Right ventricle myocardium superior (tissue), 1 donor: ENCODE results near the gene FAM181A. TPM values are rescaled to one million over a fixed set of nuclear protein-coding genes. Genes with fewer than 3 reads are reported as not detected.

ENCODE experiments used
- ATAC-seq: fragments of 200-7000 bp; cut with Tn5 transposase; one replicate; pipeline ENCODE4 v1.9.1; 2020; ENCODE audit warnings: mild to moderate bottlenecking; ENCODE audit not compliant: poor library complexity
- DNase-seq: peaks from one replicate; pipeline ENCODE4 v3.0.0-alpha.2; 2020
- intact Hi-C: fragments of 100-400 bp; cut with DNase I; formaldehyde crosslinking; loops from one replicate; pipeline ENCODE4 v1.11.2; 2022
- total RNA-seq: library from RNA; stranded (reverse); fragmentation: NEBNext Ultra II Directional; extraction: Animal tissue kit (Norgen Biotek cat#: 25700); gene quantifications from one replicate; pipeline ENCODE4 v1.2.1, GENCODE V29; 2021
- donor health status: DM: no; HTN: yes; CAD: no; lungs with severe emphysema.

Gene FAM181A
- total RNA-seq, 1 donor from 2014 or later: not detected

DNA sequence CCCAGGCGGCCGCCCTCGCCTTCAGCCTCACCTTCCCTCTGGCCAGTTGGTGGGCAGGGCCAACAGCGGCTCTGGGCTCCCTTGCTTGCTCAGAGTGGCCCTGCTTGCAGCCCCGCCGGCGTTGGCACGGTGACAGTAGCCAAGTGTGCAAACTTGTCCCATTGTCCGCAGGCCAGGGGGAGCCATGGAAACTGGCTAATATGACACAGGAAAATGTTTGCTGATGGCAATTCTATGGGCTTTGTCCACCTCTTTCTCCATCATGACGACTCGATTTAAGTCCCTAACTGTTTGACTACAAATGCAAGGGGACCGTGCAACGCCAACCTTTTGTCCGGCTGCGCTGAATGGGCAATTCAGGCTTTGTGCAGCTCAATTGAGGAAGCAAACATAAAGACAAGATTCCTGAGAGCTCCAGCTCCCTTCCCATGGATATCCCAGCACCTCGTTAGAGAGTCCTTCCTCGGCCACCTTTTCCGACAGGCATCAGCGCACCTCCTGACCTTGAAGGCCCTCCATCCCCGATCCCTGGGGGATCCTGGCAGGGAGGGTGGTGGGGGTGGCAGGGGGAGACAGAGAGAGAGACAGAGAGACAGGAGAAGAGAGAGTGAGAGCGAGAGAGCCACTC, 785 bp upstream of the FAM181A start:
- intact Hi-C loops: no loop called here
- DNase-seq (no peak), ATAC-seq (no peak)

DNA sequence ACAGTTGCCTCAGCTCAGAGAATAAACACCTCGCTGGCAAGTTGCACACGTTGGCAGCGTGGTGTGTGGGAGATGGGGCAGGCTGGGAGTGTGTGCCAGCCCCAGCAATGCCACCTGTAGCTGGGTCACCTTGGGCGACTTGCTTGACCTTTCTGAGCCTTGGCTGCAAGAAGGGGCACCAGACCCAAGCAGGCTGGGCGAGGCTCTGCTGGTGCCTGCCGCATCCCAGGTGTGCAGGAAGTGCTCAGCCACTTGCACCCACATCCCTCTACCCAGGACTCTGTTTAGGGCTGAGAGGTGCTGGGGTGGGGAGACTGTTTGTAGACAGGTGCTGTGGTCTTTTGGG, 629 bp downstream of the FAM181A start:
- no peak for DNase-seq
- intact Hi-C loops: no loop called here
- ATAC-seq: no peak

GRCh38 chr14:93928184-93929047, 1.3 kb downstream of the FAM181A start:
- ATAC-seq (peak; percentile 11), DNase-seq (no peak)
- intact Hi-C loops: no loop called here

DNA sequence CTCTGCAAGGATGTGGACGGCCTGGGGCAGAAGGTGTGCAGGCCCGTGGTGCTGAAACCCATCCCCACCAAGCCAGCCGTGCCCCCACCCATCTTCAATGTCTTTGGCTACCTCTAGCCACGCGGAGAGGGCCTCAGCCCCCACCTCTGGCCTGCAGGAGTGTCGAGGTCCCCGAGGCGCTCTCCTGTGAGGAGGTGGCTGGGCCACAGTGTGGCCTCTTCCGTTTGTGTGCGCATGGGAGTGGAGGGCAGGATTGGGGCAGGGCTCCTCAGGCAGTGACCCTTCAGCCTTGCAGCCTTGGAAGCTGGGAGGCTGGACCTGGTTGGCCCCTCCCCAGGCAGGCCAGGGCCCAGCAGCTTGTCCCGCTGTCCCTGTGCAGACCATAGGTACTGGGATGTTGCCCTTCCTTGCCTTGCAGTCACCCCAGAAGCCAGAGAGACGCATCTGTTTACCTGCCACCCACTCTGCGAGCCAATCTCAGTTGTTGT, 1.9 kb downstream of the FAM181A start:
- no peak for DNase-seq
- peak; percentile 3 for ATAC-seq
- intact Hi-C loops: no loop called here

- DNase-seq: no peak
- no peak for ATAC-seq
- intact Hi-C loops: no loop called here
Measured at GRCh38 chr14:93929657-93930056, 2.5 kb downstream of the FAM181A start.

- DNase-seq (no peak), ATAC-seq (no peak)
- intact Hi-C loops: no loop called here
Measured at GRCh38 chr14:93930296-93930988, 3.3 kb downstream of the FAM181A start.

- intact Hi-C loops: no loop called here
- ATAC-seq (no peak), DNase-seq (no peak)
Measured at GRCh38 chr14:93930989-93931307, 3.8 kb downstream of the FAM181A start.

DNA sequence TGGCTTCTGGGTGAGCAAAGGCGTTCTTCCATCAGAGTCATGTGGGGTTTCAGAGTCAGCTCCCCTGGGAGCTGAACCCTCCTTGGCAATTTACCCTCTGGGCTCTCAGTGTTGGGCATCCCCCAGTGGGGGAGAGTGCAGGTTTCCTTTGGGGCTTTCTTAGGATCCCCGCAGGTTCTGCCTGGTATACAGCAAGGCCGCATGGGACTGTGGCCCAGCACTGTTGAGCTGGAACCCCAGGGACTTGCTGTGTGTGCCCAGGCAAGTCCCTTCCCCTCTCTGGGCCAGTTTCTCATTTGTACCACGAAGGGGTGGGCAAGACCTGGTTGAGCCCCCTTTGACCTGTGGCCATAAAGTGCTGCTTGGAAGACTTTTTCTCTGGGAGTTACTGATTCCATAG, 5.5 kb downstream of the FAM181A start:
- intact Hi-C loops: no loop called here
- DNase-seq: no peak
- ATAC-seq: no peak

DNA sequence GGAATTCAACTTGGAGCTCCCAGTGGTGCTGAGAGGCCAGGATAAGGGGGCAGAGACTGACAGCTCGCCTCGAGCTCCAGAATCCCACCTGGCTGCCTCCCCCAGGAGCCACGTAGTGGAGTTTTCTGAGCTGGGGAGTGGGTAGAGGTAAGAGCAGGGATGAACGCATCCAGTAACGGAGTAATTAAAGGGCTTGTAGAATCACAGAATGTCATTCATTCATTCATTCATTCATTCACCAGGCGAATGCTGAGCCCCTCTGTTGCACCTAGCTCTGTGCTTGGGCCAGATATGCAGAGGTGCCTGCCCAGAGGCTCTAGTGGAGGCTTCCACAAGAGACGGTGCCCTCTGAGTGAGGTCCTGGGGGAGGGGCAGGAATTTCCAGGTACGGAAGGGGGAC, 8.1 kb downstream of the FAM181A start:
- intact Hi-C loops: no loop called here
- DNase-seq: no peak
- no peak for ATAC-seq

DNA sequence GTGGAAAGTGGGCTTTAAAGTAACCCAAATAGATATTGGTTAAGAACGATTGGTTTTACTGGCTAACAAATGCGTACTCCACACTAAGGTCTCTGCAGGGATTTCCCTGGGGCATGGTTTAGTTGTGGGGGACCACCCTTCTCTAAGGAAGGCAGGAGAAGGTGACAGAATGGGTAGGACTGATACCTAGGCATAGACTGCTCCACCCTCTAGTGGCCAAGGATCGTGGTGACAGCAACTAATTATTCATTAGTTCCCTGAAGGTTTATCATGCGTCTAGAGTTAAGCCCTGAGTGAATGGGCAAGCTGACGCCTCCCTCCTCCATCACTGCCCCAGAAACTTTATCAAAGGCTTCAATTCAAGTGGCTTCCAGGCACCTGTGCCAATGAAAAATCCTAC, 9.1 kb downstream of the FAM181A start:
- ATAC-seq (no peak), DNase-seq (no peak)
- intact Hi-C loops: no loop called here

DNA sequence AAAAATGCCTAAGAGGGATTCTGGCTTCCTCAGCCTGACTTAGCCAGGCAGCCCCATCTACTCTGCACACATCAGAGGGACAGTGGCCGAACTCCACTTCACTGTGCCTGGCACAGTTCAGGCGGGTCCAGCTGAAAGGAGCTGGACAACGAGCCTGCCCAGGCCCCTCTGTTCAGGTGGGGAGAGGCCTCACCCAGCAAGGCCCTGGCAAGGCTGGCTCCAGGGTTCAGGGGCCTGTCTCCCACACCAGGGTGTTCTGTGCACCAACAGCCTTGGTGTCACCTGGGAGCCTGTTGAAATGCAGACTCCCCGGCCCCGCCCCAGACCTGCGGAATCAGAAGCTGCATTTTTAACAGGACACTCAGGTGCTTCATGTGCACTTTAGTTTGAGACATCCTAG, 9.8 kb downstream of the FAM181A start:
- intact Hi-C loops: no loop called here
- ATAC-seq (no peak), DNase-seq (no peak)

DNA sequence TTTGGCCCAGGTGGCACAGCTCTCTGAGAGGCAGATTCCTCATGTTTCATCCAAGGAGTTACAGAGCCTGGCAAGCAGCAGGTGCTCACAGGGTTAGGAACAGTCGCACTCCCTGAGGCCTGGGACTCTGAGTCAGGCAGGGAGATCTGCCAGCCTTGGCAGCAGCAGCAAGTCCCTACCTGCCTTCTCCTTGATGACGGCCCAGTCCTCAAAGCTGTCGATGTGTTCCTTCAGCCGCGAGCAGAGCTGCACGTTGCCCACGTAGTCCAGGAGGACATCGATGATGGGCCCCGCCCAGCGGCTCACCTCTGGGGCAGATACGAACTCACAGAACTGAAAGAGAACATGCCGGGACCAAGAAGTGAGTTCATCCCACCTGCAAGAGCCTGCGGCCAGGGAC, 10.4 kb downstream of the FAM181A start:
- intact Hi-C loops: no loop called here
- no peak for ATAC-seq
- no peak for DNase-seq

DNA sequence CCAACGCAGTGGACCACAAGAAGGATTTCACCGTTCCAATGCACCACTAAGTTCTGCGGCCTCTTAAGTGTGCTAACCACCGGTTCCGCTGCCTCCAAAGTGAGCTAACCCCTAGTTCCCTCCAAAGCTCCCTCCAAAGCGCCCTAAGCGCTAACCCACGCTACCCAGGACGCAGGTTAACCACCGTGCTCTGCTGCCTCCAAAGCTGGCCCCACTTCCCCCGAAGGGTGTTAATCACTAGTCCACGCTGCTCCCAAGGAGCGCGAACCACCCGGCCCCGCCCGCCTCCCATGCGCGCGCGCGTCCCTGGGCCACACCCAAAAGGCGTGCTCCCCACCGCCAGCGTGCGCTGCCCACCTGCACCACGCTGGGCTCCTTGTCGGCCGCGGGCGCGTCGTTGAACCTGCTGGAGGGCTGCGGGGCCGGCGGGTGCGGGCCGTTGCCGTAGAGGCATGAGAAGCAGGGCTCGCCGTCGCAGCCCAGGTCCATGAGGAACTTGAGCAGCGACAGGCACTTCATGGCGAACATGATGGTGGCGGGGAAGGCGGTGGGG, 11.7 kb downstream of the FAM181A start:
- peak; percentile 1 for ATAC-seq
- intact Hi-C loops: no loop called here
- no peak for DNase-seq

- peak; percentile 86 for DNase-seq
- intact Hi-C loops: loop anchor here (2.0 kb wide), 1 partner anchor 61 kb away; no protein-coding TSS in a partner anchor
- peak; percentile 66 for ATAC-seq
Measured at GRCh38 chr14:93939304-93940229, 12.4 kb downstream of the FAM181A start.

GRCh38 chr14:93940437-93940836, 13.3 kb downstream of the FAM181A start:
- intact Hi-C loops: loop anchor here (2.0 kb wide), 1 partner anchor 60 kb away; no protein-coding TSS in a partner anchor
- DNase-seq (no peak), ATAC-seq (no peak)

DNA sequence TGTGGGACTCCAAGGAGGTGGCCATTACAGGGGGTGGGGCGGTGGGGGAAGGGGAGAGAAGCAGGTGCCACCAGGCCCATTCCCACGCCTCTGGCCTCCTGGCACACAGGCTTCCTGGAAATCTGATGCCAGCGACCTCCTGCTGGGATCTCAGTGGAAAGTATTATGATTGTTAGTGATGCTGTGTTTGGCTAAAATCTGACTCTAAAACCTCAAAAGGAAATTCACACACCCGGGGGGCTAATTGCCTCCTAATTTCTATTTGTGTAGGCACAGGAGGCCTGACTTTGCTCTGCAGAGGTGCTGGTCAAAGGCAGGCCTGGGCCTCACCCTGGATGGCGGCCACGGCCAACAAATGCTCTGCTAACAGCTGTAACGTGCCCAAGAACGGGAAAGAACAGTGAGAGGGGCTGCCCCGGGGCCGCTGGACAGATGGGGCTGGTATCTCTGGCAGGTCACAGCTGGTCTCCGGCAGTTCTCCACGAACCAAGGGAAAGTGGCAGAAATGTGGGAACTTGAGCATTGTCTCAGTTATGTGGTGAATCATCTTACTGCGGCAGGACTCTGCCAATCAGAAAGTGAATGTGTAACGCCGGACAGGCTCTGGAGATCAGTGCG, 14.3 kb downstream of the FAM181A start:
- intact Hi-C loops: loop anchor here (2.0 kb wide), 1 partner anchor 59 kb away; no protein-coding TSS in a partner anchor
- DNase-seq (no peak), ATAC-seq (no peak)

DNA sequence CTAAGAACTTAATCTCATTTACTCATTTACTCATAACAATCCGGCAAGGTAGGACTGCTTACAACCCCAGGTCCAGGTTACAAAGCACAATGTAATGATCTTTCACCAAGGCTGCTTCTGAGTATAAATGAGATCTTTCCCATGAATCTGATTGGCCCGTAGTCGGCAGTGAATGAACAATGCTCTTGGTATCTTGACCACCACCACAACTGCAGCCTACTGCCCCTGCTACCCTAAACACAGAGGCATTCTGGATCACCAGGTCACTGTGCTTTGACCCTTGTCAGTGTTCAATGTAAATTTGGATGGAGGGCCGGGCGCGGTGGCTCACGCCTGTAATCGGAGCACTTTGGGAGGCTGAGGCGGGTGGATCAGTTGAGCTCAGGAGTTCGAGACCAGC, 15.9 kb downstream of the FAM181A start:
- intact Hi-C loops: no loop called here
- DNase-seq: no peak

GRCh38 chr14:93943930-93944329, 16.8 kb downstream of the FAM181A start:
- DNase-seq: no peak
- no peak for ATAC-seq
- intact Hi-C loops: no loop called here

More for the DNA sequence above, 15.9 kb downstream of the FAM181A start:
- no peak for ATAC-seq
